Iris pigment epithelial cell (primary cell): ENCODE data around the gene YBX1.
"Not testable (repeated sequence)": the region's sequence is repeated elsewhere in the genome, so short reads cannot be mapped to it uniquely, and the experiment has no call there.

Experiments used
- DNase-seq: peaks from one replicate; pipeline ENCODE4 v3.0.0-alpha.2; 2011; ENCODE audit warnings: low read depth

Gene YBX1

GRCh38 chr1:42681741-42682483 is at the start of gene YBX1:
Gene YBX1, plus strand, starts transcription at chr1:42682418. Its CDS starts 148 bp downstream, at chr1:42682566.
- peak; percentile 99 for DNase-seq

DNA sequence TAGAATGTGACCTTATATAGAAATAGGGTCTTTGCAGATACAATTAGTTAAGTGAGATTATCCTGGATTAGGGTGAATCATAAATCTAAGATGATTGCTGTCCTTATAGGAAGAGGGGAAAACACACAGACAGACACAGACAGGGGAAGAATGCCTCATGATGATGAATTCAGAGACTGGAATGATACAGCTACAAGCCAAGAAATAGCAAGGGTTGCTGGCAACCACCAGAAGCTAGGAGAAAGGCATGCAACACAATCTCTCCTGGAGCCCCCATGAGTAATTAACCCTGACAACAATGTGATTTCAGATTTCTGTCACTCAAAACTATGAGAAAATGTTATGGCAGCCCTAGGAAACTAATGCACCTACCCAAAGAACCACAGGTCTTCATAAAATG is 43.1 kb upstream of the YBX1 start:
- peak; percentile 74 for DNase-seq

GRCh38 chr1:42646056-42646455 is 36.2 kb upstream of the YBX1 start:
- peak; percentile 34 for DNase-seq

DNA sequence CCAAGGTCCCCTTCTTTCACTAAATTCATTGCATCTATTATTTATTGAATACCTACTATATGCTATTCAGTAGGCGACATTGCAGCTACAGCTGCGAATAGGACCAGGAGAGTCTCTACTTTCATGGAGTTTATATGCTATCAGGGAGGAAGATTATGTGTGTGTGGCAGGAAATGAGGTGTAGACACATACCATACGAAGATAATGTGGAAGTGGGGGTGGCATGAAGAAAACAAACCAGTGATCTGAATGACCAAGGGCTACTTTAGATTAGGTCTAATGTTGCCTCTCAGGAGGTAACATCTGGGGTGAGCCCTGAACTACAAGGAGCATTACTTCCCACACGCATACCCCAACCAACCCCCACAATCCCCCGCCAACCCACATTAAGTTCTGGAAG is 25.0 kb upstream of the YBX1 start:
- no peak for DNase-seq

- DNase-seq, result peak; percentile 94
These were observed 24.0 kb upstream of the YBX1 start, which contains the start of gene PPIH for GRCh38 chr1:42657981-42658876. Gene PPIH, plus strand, starts transcription at chr1:42658423. Its CDS starts 24 bp downstream, at chr1:42658447.

DNA sequence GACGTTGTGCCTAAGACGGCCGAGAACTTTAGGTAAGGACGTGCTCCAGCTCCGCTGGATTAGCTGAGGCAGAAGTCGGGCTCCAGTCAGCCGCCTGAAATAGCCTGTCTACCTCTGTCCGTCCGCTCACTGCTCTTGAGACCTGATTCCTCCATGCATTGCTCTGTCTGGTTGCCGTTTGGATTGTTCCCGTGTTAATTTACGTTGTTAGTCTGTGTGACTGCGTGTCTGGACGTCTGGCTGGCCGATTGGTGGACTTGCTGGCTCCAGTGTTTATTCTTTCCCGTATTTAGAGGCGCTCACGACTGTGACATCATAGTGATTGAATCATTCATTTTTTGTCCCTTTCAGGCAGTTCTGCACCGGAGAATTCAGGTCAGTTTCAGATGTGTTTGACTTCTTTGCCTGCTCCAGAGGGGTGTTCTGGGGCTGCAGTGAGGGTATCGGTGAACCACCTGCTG is 23.3 kb upstream of the YBX1 start:
- peak; percentile 77 for DNase-seq

- DNase-seq, result no peak
These were observed 21.2 kb upstream of the YBX1 start for GRCh38 chr1:42660907-42661500.

GRCh38 chr1:42669936-42670335 is 12.3 kb upstream of the YBX1 start:
- DNase-seq, result no peak

- no peak for DNase-seq
These were observed 11.8 kb upstream of the YBX1 start for GRCh38 chr1:42670425-42670824.

DNA sequence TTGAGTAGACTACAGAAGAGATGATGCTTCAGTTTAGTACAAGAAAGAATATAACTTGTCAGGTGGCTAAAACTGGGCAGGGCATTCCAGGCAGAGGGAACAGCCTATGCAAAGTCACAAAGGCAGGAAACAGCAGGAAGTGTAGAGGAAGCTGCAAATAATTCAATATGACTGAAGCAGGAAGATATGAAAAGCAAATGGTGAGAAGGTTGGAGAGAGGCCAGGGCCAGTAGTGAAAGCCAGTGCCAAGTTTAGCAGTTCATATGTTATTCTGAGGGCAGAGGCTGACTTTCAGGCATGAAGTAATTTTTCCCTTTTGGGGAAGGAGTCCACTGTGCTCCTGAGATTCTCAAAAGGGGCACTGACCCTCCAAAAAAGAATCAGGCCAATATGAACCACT is 8.0 kb upstream of the YBX1 start:
- DNase-seq, result no peak

GRCh38 chr1:42674682-42675081 is 7.5 kb upstream of the YBX1 start:
- no peak for DNase-seq

DNA sequence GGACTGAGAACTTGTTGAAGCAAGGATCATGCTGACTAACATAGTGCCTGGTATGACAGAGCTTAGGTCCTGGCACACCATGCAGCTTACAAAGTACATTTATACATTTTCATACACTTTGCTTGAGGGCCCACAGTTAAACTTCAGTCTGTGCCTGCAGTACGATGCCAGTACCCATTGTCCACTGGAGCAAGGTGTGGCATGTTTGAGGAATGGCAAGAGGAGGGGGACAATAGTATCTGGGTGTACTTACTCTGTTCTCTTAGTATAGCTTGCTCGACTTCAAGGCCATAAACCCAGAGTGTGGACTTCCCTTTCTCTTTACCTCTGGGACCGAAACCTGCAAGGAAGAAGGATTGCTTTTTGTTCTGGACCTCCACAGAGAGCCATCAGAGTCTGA is 6.8 kb upstream of the YBX1 start:
- no peak for DNase-seq

GRCh38 chr1:42676534-42677087 is 5.6 kb upstream of the YBX1 start:
- DNase-seq, result no peak

DNA sequence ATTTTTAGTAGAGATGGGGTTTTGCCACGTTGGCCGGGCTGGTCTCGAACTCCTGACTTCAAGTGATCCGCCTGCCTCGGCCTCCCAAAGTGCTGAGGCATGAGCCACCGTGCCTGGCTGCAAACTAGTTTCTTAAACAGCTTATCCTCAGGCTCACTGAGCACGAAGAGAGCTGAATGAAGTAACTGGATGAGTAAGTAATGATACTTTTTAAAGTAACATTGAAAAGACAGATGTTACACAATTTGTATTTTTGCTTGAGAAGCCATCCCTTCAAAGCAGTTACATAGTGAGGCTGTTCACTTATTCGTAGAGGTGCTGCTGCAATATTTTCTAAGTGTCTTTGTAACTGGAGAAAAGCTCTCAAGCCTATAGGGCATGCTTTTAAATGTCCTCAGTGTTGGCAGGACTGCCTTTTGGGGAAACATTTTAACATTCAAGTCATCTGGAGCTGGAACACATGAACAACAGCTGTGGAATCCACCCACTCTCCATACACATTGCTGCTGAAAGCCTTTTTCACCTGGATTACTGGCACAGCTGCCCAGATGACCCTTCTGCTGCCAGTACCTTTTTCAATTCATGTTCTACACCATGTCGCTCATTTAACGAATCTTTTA is 2.7 kb upstream of the YBX1 start:
- peak; percentile 53 for DNase-seq

GRCh38 chr1:42680055-42680454 is 2.2 kb upstream of the YBX1 start:
- DNase-seq, result no peak

GRCh38 chr1:42680921-42681683 is 1.1 kb upstream of the YBX1 start:
- peak; percentile 45 for DNase-seq

GRCh38 chr1:42682484-42682738 is 193 bp downstream of the YBX1 start:
- DNase-seq, result not testable (repeated sequence)

- DNase-seq, result peak; percentile 77
These were observed 717 bp downstream of the YBX1 start for GRCh38 chr1:42682739-42683531.

- peak; percentile 31 for DNase-seq
These were observed 1.9 kb downstream of the YBX1 start for GRCh38 chr1:42684139-42684538.

DNA sequence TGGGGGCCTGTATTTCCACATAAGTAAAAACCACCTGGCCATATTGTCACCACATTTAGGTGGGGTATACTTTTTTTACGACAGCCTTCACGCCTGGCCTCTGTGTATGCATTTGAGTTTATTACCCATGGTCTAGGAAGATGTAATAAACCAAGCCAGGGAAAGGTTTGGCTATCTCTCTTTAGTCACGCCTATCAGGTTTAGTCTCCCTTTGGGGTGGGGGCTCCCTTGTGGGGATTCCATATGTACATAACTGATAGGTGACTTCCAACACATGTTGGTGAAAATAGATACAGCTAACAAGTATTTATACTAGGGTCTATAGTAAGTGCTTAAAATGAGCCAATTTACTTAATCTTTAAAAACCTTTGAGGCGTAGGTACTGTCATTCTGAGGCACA is 4.2 kb downstream of the YBX1 start:
- no peak for DNase-seq

- no peak for DNase-seq
These were observed 7.7 kb downstream of the YBX1 start for GRCh38 chr1:42689912-42690311.
